COLO829 (cell line): ENCODE measurements around the gene RCBTB2.

Experiments used
- DNase-seq: peaks from one replicate; pipeline ENCODE4 v3.0.0; 2012; ENCODE audit warnings: low spot score

RCBTB2 gene

GRCh38 chr13:48530833-48531232 is 2.0 kb downstream of the RCBTB2 start:
- DNase-seq = no peak

DNA sequence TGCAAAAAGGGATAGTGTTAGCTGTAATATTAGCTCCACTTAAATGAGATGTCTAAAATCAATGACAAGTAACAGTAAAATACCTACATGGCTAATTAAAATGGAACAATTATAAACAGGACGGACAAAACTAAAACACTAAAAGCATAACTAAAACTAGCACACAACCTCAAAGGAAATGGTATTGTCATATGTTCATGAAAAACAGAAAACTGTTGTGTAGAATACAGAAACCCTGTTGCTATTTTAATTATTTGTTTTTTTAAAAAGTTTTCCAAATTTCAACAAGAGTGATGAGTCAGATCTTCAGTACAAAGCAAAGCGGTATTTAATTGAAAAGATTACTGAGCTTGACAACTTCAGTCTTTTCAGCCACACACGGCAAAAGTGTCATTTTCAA is 4.2 kb downstream of the RCBTB2 start:
- no peak for DNase-seq

- no peak for DNase-seq
Measured at GRCh38 chr13:48527955-48528354, 4.9 kb downstream of the RCBTB2 start.

DNA sequence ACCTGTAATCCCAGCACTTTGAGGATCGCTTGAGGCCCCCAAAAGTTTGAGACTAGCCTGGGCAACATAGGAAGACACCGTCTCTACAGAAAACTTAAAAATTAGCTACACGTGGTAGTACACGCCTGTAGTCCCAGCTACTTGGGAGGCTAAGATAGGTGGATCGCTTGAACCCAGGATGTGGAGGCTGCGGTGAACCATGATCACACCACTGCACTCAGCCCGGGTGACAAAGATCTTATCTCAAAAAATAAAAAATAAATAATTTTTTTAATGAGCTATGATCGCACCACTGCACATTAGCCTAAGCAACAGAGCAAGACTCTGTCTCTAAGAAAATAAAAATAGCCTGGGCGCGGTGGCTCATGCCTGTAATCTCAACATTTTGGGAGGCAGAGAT is 6.6 kb downstream of the RCBTB2 start:
- DNase-seq = no peak

DNA sequence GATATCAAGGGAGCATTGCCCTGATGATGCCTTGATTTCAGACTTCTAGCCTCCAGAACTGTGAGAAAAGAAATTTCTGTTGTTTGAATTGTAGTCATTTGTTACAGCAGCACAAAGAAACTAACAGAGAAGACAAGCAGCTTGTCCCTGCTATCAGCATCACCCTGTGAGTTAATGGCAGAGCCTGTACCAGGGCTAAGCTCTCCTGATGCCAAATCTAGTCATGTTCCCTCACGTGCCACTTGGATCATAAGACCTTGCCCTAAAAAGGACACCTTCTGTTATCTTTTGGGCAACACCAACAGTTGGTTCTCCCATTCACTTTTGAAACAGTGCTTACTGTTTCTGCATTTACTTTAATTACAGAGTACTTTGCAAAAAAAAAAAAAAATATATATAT is 14.8 kb downstream of the RCBTB2 start:
- no peak for DNase-seq

DNA sequence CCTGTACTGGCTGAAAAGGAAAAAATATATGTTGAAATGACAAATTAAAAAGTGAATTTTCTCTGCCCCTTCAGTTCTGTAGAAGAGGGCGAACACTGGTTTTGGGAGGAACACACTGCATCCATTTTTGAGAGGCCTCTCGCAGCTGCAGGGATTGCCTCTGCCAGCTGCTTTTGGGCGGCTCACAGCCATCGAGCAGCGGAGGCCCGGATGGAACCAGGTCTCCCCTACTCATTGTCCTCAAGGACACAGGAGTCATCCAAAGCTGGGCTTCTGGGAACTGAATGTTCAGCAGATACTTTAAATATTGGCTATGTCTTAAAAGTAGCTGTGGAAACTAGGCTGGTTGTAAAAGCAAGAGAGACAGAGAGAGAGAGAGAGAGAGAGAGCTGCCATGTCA is 17.1 kb downstream of the RCBTB2 start:
- DNase-seq = no peak

- no peak for DNase-seq
Measured at GRCh38 chr13:48514793-48515192, 18.1 kb downstream of the RCBTB2 start.

GRCh38 chr13:48511621-48512230 is 21.2 kb downstream of the RCBTB2 start:
- no peak for DNase-seq

DNA sequence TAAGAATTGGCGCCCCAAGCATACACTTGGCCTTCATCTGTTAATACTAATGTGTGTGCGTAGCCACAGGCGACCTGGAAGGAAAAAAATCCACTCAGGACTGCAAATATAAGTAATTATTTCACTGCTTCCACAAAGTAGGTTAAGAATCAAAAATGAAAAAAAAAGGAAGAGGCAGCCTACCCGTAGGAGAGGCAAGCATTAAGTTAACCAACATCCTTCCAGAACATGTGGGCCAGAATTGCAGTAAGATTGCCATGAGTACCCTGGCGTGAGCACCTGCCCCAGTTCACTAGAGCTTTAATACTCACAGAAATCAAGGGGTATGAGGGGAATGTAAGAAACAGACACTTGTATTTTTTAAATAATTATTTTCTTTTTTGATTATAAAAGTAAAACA is 22.2 kb downstream of the RCBTB2 start:
- no peak for DNase-seq

DNA sequence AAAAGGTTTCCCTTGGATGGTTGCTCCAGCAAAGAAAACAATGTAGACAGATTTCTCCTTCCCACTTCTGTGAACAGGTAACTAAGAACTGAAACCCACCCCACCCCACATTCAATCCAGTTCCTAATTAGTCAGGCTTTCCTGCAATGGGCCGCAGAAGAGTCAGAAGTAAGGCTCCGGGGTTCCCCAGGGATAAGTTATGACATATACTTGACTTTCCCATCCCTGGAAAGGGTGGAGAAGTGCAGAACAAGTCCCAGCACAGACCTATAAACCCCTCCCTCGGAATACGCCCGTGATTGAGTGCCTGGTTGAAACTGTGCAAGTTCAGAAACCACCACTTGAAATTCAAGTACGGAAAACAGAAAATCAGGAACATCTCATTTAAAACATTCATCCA is 24.9 kb downstream of the RCBTB2 start:
- no peak for DNase-seq

GRCh38 chr13:48507021-48507420 is 25.9 kb downstream of the RCBTB2 start:
- DNase-seq = no peak

- DNase-seq = no peak
Measured at GRCh38 chr13:48506092-48506701, 26.7 kb downstream of the RCBTB2 start.

- no peak for DNase-seq
Measured at GRCh38 chr13:48505597-48506091, 27.2 kb downstream of the RCBTB2 start.

- no peak for DNase-seq
Measured at GRCh38 chr13:48505012-48505411, 27.9 kb downstream of the RCBTB2 start.

GRCh38 chr13:48504606-48505005 is 28.3 kb downstream of the RCBTB2 start:
- DNase-seq = no peak

GRCh38 chr13:48502601-48503319 is 30.1 kb downstream of the RCBTB2 start:
- no peak for DNase-seq

DNA sequence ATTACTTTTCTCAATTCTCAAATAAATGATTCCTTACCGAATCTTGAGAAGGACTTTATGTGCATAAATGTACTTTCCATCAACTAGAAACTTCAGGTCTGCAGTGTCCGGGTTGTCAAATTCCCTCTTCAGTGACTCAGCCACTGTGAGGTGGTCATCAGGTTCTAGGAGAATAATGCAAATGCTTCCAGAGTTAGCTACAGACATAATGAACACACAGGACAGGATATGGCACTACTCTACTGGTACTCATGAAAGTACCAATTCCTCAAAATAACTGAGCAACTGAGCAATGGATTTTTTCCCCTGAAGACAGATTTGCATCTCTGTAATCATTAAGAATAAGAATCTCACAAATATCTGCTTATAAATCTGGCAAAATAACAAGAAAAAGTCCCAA is 31.2 kb downstream of the RCBTB2 start:
- DNase-seq = no peak

DNA sequence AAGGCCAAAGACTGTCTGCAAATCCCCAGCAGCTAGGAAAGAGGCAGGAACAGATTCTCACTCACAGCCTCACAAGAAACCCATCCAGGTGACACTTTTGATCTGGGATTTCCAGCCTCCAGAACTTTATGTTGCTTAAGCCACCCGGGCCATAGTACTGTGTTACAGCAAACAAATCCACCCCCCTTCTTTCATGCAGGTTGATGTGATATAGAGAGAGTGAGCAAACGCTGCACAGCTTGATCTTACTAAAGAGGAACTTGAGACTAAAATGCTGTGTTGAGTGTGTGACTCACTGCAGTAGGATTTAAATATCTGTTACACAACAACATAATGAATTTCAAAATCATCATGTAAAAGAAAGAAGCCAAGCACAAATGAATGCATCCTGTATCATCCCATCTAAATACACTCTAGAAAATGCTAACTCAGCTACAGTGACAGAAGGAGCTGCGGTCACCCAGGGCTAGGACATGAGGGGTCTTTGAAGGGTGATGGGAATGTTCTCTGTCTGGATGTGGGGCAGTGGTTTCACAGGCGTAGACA is 32.2 kb downstream of the RCBTB2 start:
- no peak for DNase-seq

DNA sequence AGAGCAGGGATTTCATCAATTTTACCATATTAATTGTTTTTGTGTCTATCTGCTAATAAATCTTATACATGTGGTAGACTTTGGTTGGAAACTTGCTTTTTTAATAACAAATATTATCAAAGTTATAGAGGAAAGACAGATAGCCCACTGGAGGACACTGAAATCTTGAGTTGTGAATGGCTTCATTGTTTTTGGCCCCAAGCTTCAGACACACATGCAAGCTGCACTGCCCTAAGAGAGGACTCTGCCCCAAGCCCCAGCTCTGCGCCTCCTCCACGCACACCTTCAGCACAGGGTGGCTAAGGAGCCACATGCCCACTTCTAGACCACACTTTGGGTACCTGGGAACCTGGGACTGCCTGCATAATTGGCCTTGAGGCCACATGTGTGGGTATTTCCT is 35.2 kb downstream of the RCBTB2 start:
- DNase-seq = no peak

- no peak for DNase-seq
Measured at GRCh38 chr13:48496271-48497161, 36.4 kb downstream of the RCBTB2 start.

DNA sequence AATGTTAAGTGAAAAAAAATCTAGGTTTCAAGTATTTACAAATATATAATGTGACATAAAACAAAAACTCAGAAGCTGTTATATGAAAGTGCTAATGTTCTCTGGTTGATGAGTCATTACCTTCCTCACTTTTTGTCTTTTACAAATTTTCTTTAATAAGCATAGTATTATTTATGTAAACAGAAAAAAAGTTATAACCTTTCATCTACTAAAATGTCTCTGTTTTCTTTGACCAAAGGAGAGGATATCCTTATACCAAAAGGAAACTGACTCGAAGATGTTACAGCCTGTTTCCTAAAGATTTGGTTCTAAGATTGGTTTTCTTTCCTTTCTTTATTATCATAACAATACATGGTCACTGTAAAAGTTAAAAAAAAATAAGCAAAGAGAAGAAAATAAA is 38.0 kb downstream of the RCBTB2 start:
- no peak for DNase-seq

GRCh38 chr13:48493851-48494250 is 39.0 kb downstream of the RCBTB2 start:
- DNase-seq = peak; percentile 19
